ENCODE data around the gene NANP. TPM values are rescaled to one million over a fixed set of nuclear protein-coding genes. Genes with fewer than 3 reads are reported as not detected.

NANP gene
- total and polyA plus RNA-seq, 4 donors: 1.5 to 5.0 (median 3.2) TPM

DNA sequence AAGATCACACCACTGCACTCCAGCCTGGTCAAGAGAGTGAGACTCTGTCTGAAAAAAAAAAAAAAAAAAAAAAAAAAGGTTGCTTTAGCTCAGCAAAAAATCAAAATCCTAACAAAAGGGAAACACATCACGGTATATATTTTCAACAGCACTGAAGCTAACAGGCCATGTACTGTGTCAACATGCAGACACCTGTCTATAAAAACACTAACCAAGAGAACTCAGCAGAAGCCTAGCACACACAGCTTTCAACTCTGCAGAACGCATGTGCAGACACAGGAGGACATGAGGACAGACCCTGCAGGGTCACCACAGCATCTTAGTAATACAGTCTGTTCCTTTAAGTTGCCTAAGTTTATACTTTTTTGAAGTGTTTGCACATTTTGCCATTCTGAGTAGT is 52.0 kb downstream of the NANP start:
- no peak overlapping the region for H3K9ac ChIP-seq (ENCODE audit: low read depth in 1 of 2, low read length in 2 of 2)
- H3K9me3 ChIP-seq (ENCODE audit: control insufficient read depth in 4 of 4, low read length in 3 of 4): no peaks in the 10 kb centered on the region

DNA sequence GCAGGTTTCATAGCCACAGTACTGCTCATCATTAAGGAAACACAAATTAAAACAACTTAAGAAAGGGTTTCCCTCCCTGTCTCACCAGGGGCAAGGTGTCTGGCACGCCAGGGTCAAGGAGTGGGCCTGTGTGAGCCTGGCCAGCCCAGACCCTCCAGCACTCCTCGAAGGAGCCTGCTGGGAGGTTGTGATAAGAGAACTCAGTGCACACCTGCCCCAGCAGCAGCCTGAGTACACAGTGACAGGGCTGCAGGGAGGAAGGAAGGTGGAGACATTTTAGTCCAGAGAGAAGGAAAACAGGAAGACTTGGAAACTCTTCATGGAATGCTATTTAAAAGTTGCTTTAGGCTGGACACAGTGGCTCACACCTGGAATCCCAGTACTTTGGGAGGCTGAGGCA is 52.6 kb downstream of the NANP start:
- DNase-seq (ENCODE audit: low spot score): no peak
- WGBS: 78% methylated on average over 2 of the region's 2 CpGs
- Histone ChIP-seq H3K4me3 (ENCODE audit: low read depth in 1 of 3, low read length in 3 of 3) (no peak overlapping the region), H3K9me3 (ENCODE audit: control insufficient read depth in 4 of 4, low read length in 3 of 4) (no peaks in the 10 kb centered on the region), H3K27me3 (ENCODE audit: control insufficient read depth in 4 of 4, insufficient read depth in 4 of 4, low read length in 3 of 4) (no peaks in the 10 kb centered on the region), H3K36me3 (ENCODE audit: control insufficient read depth in 4 of 4, insufficient read depth in 3 of 4, low read depth in 1 of 4, low read length in 3 of 4) (peaks cover 0 to 1% (median 0%) of the 10 kb centered on the region in 4 donors), H3K4me1 (ENCODE audit: control insufficient read depth in 4 of 4, insufficient read depth in 4 of 4, low read length in 3 of 4) (no peaks in the 10 kb centered on the region), H3K27ac (ENCODE audit: low read depth in 1 of 2, low read length in 2 of 2) (no peak overlapping the region), H3K9ac (ENCODE audit: low read depth in 1 of 2, low read length in 2 of 2) (no peak overlapping the region)
- no peak for TF ChIP-seq SP1 (IDR thresholded peaks at IDR 0.05)
- no peak for TF ChIP-seq RXRA (IDR thresholded peaks at IDR 0.05)
- TF ChIP-seq GABPA (IDR thresholded peaks at IDR 0.05 in 1 of 2, conservative IDR thresholded peaks at IDR 0.05 in 1 of 2): no peak
- TF ChIP-seq YY1 (IDR thresholded peaks at IDR 0.05): no peak
- TF ChIP-seq NR2F2 (IDR thresholded peaks at IDR 0.05): no peak
- TF ChIP-seq, protein P1, sequence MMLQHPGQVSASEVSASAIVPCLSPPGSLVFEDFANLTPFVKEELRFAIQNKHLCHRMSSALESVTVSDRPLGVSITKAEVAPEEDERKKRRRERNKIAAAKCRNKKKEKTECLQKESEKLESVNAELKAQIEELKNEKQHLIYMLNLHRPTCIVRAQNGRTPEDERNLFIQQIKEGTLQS (IDR thresholded peaks at IDR 0.05): no peak
- TF ChIP-seq FOXA2 (IDR thresholded peaks at IDR 0.05): no peak

More for the DNA sequence above, 52.0 kb downstream of the NANP start:
- TF ChIP-seq GABPA (IDR thresholded peaks at IDR 0.05 in 1 of 2, conservative IDR thresholded peaks at IDR 0.05 in 1 of 2) (no peak), REST (IDR thresholded peaks at IDR 0.05) (no peak), FOXA2 (IDR thresholded peaks at IDR 0.05) (no peak), NR2F2 (IDR thresholded peaks at IDR 0.05) (no peak), YY1 (IDR thresholded peaks at IDR 0.05) (no peak), JUND (IDR thresholded peaks at IDR 0.05) (no peak)
- TF ChIP-seq, protein P2, sequence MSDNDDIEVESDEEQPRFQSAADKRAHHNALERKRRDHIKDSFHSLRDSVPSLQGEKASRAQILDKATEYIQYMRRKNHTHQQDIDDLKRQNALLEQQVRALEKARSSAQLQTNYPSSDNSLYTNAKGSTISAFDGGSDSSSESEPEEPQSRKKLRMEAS (IDR thresholded peaks at IDR 0.05): no peak
- Histone ChIP-seq H3K4me3 (ENCODE audit: low read depth in 1 of 3, low read length in 3 of 3) (no peak overlapping the region), H3K27me3 (ENCODE audit: control insufficient read depth in 4 of 4, insufficient read depth in 4 of 4, low read length in 3 of 4) (no peaks in the 10 kb centered on the region), H3K27ac (ENCODE audit: low read depth in 1 of 2, low read length in 2 of 2) (no peak overlapping the region), H3K36me3 (ENCODE audit: control insufficient read depth in 4 of 4, insufficient read depth in 3 of 4, low read depth in 1 of 4, low read length in 3 of 4) (peaks cover 0 to 1% (median 0%) of the 10 kb centered on the region in 4 donors), H3K4me1 (ENCODE audit: control insufficient read depth in 4 of 4, insufficient read depth in 4 of 4, low read length in 3 of 4) (no peaks in the 10 kb centered on the region)
- DNase-seq (ENCODE audit: low spot score): no peak
- 91% methylated on average over 2 of the region's 2 CpGs for WGBS

GRCh38 chr20:25570148-25570530 is 53.7 kb downstream of the NANP start:
- TF ChIP-seq HNF4G (IDR thresholded peaks at IDR 0.05) (no peak), HNF4A (conservative IDR thresholded peaks at IDR 0.05) (no peak), NR2F2 (IDR thresholded peaks at IDR 0.05) (no peak), RAD21 (IDR thresholded peaks at IDR 0.05) (no peak), EGR1 (IDR thresholded peaks at IDR 0.05; ENCODE audit: low read depth in 2 of 2) (no peak), JUND (IDR thresholded peaks at IDR 0.05) (no peak), TAF1 (conservative IDR thresholded peaks at IDR 0.05) (no peak), RXRA (IDR thresholded peaks at IDR 0.05) (no peak), FOXA2 (IDR thresholded peaks at IDR 0.05) (no peak), REST (IDR thresholded peaks at IDR 0.05) (no peak), GABPA (IDR thresholded peaks at IDR 0.05 in 1 of 2, conservative IDR thresholded peaks at IDR 0.05 in 1 of 2) (no peak)
- TF ChIP-seq, protein P3, sequence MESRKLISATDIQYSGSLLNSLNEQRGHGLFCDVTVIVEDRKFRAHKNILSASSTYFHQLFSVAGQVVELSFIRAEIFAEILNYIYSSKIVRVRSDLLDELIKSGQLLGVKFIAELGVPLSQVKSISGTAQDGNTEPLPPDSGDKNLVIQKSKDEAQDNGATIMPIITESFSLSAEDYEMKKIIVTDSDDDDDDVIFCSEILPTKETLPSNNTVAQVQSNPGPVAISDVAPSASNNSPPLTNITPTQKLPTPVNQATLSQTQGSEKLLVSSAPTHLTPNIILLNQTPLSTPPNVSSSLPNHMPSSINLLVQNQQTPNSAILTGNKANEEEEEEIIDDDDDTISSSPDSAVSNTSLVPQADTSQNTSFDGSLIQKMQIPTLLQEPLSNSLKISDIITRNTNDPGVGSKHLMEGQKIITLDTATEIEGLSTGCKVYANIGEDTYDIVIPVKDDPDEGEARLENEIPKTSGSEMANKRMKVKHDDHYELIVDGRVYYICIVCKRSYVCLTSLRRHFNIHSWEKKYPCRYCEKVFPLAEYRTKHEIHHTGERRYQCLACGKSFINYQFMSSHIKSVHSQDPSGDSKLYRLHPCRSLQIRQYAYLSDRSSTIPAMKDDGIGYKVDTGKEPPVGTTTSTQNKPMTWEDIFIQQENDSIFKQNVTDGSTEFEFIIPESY (IDR thresholded peaks at IDR 0.05): no peak
- TF ChIP-seq, protein P2 (IDR thresholded peaks at IDR 0.05): no peak
- Histone ChIP-seq H3K36me3 (ENCODE audit: control insufficient read depth in 4 of 4, insufficient read depth in 3 of 4, low read depth in 1 of 4, low read length in 3 of 4) (peaks cover 0 to 1% (median 0%) of the 10 kb centered on the region in 4 donors), H3K9ac (ENCODE audit: low read depth in 1 of 2, low read length in 2 of 2) (no peak overlapping the region), H3K9me3 (ENCODE audit: control insufficient read depth in 4 of 4, low read length in 3 of 4) (no peaks in the 10 kb centered on the region), H3K4me1 (ENCODE audit: control insufficient read depth in 4 of 4, insufficient read depth in 4 of 4, low read length in 3 of 4) (no peaks in the 10 kb centered on the region), H3K27ac (ENCODE audit: low read depth in 1 of 2, low read length in 2 of 2) (no peak overlapping the region), H3K4me3 (ENCODE audit: low read depth in 1 of 3, low read length in 3 of 3) (no peak overlapping the region), H3K27me3 (ENCODE audit: control insufficient read depth in 4 of 4, insufficient read depth in 4 of 4, low read length in 3 of 4) (no peaks in the 10 kb centered on the region)
- DNase-seq (ENCODE audit: low spot score): no peak
- WGBS: 98% methylated on average over 7 of the region's 7 CpGs
